SK-N-SH treated with all-trans-retinoic acid at 6 μM for 48 hours (cell line): ENCODE results near the gene NDUFV3.

Source experiments
- ATAC-seq: fragments of 200-7000 bp; cut with Tn5 transposase; 3 replicates; pipeline ENCODE4 v1.9.1; 2020; ENCODE audit warnings: mild to moderate bottlenecking, moderate library complexity
- BACH2 ChIP-seq: fragments of 250-450 bp; sonication (Bioruptor Pico); IDR thresholded peaks from 2 replicates; pipeline ENCODE4 v1.9.0; 2021; ENCODE audit warnings: mild to moderate bottlenecking, borderline replicate concordance
- CSDC2 ChIP-seq: fragments of 250-450 bp; sonication (Bioruptor Pico); IDR thresholded peaks from 2 replicates; pipeline ENCODE4 v1.5.0; 2020; ENCODE audit warnings: mild to moderate bottlenecking, moderate library complexity
- ESRRG ChIP-seq: fragments of 250-450 bp; sonication (Bioruptor Pico); IDR thresholded peaks from 2 replicates; pipeline ENCODE4 v1.6.1; 2021; ENCODE audit warnings: mild to moderate bottlenecking
- ISL1 ChIP-seq: fragments of 250-450 bp; sonication (Bioruptor Pico); IDR thresholded peaks from 2 replicates; pipeline ENCODE4 v2.1.2; 2022; ENCODE audit warnings: mild to moderate bottlenecking, moderate library complexity
- OSR1 ChIP-seq: fragments of 250-450 bp; sonication (Bioruptor Pico); IDR thresholded peaks from 2 replicates; pipeline ENCODE4 v1.8.0; 2022; ENCODE audit warnings: moderate library complexity, mild to moderate bottlenecking, inconsistent platforms
- RARB ChIP-seq: fragments of 250-450 bp; sonication (Bioruptor Pico); IDR thresholded peaks from 2 replicates; pipeline ENCODE4 v1.8.0; 2021; ENCODE audit warnings: mild to moderate bottlenecking, moderate library complexity
- SNAI2 ChIP-seq: fragments of 250-450 bp; sonication (Bioruptor Pico); IDR thresholded peaks from 2 replicates; pipeline ENCODE4 v1.5.0; 2020; ENCODE audit warnings: mild to moderate bottlenecking, moderate library complexity
- TCF4 ChIP-seq: fragments of 250-450 bp; sonication (Bioruptor Pico); IDR thresholded peaks from 2 replicates; pipeline ENCODE4 v1.8.0; 2021; ENCODE audit warnings: mild to moderate bottlenecking, moderate library complexity, borderline replicate concordance
- TOX ChIP-seq: fragments of 250-450 bp; sonication (Bioruptor Pico); IDR thresholded peaks from 2 replicates; pipeline ENCODE4 v1.8.0; 2021; ENCODE audit warnings: mild to moderate bottlenecking, moderate library complexity, borderline replicate concordance
- ZFP3 ChIP-seq: fragments of 250-450 bp; sonication (Bioruptor Pico); IDR thresholded peaks from 2 replicates; pipeline ENCODE4 v1.5.0; 2020; ENCODE audit warnings: mild to moderate bottlenecking, moderate library complexity
- ZFP30 ChIP-seq: fragments of 450-650 bp; formaldehyde crosslinking; IDR thresholded peaks from 2 replicates; pipeline ENCODE4 v1.5.0; 2022; ENCODE audit warnings: mild to moderate bottlenecking, moderate library complexity
- ZNF70 ChIP-seq: fragments of 450-650 bp; formaldehyde crosslinking; IDR thresholded peaks from 2 replicates; pipeline ENCODE4 v1.5.0; 2020; ENCODE audit warnings: mild to moderate bottlenecking, moderate library complexity
- TF ChIP-seq, protein P1 (sequence below): fragments of 250-450 bp; sonication (Bioruptor Pico); IDR thresholded peaks from 2 replicates; pipeline ENCODE4 v1.5.0; 2020; ENCODE audit warnings: mild to moderate bottlenecking, moderate library complexity
- TF ChIP-seq, protein P2 (sequence below): fragments of 250-450 bp; sonication (Bioruptor Pico); IDR thresholded peaks from 2 replicates; pipeline ENCODE4 v1.8.0; 2020; ENCODE audit warnings: mild to moderate bottlenecking, moderate library complexity, borderline replicate concordance
- TF ChIP-seq, protein P3 (sequence below): fragments of 250-450 bp; sonication (Bioruptor Pico); IDR thresholded peaks from 2 replicates; pipeline ENCODE4 v1.5.1; 2020; ENCODE audit warnings: low read depth, mild to moderate bottlenecking, moderate library complexity
- TF ChIP-seq, protein P4 (sequence below): fragments of 250-450 bp; sonication (Bioruptor Pico); IDR thresholded peaks from 2 replicates; pipeline ENCODE4 v1.5.1; 2021; ENCODE audit warnings: mild to moderate bottlenecking, moderate library complexity

The NDUFV3 gene

DNA sequence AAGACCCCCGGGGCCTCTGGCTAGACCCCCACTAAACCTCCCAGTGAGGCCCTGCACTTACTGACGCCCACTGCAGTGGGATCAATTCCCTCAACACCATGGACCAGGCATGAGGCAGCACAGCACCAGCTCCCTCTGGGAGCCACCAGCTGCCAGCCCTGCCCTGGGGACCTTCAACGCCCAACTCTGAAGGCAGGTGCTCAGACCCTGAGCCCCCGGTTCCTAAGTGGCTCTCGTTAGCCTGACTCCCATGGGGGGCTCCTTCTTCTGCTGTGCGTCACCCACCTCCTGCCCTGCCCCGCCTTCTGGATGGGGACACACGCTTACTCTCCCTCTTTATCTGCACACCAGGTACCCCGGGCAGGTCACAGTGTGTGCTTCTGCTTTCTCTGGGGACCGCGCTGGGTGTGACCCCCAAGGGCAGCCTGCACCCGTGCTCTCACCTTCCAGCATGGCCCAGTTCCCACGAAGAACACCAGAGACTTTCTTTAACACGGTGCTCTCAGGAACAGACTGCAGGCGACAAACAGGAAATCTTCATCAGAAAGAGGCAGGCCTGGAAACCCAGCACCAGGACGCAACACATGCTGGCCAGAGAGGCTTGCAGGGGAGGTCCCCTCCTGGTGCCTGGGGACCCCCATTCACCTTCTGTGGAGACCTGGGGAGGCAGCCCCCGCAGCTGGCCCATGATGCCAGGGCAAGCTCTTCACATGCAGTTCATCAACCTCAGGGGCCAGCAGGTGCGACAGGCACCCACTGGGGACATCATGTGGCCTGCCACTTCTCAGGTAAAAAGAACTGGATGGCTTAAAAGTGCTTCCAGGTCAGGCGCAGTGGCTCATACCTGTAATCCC is 41.1 kb upstream of the NDUFV3 start:
- TF ChIP-seq, protein P1, sequence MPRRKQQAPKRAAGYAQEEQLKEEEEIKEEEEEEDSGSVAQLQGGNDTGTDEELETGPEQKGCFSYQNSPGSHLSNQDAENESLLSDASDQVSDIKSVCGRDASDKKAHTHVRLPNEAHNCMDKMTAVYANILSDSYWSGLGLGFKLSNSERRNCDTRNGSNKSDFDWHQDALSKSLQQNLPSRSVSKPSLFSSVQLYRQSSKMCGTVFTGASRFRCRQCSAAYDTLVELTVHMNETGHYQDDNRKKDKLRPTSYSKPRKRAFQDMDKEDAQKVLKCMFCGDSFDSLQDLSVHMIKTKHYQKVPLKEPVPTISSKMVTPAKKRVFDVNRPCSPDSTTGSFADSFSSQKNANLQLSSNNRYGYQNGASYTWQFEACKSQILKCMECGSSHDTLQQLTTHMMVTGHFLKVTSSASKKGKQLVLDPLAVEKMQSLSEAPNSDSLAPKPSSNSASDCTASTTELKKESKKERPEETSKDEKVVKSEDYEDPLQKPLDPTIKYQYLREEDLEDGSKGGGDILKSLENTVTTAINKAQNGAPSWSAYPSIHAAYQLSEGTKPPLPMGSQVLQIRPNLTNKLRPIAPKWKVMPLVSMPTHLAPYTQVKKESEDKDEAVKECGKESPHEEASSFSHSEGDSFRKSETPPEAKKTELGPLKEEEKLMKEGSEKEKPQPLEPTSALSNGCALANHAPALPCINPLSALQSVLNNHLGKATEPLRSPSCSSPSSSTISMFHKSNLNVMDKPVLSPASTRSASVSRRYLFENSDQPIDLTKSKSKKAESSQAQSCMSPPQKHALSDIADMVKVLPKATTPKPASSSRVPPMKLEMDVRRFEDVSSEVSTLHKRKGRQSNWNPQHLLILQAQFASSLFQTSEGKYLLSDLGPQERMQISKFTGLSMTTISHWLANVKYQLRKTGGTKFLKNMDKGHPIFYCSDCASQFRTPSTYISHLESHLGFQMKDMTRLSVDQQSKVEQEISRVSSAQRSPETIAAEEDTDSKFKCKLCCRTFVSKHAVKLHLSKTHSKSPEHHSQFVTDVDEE = no peak
- no peak for TF ChIP-seq ZNF70 (CRISPR knock-in tag)
- no peak for TF ChIP-seq OSR1 (CRISPR knock-in tag)
- TF ChIP-seq ZFP3 (CRISPR knock-in tag) = no peak
- TF ChIP-seq, protein P2, sequence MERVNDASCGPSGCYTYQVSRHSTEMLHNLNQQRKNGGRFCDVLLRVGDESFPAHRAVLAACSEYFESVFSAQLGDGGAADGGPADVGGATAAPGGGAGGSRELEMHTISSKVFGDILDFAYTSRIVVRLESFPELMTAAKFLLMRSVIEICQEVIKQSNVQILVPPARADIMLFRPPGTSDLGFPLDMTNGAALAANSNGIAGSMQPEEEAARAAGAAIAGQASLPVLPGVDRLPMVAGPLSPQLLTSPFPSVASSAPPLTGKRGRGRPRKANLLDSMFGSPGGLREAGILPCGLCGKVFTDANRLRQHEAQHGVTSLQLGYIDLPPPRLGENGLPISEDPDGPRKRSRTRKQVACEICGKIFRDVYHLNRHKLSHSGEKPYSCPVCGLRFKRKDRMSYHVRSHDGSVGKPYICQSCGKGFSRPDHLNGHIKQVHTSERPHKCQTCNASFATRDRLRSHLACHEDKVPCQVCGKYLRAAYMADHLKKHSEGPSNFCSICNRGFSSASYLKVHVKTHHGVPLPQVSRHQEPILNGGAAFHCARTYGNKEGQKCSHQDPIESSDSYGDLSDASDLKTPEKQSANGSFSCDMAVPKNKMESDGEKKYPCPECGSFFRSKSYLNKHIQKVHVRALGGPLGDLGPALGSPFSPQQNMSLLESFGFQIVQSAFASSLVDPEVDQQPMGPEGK (CRISPR knock-in tag) = no peak
- no peak for TF ChIP-seq ISL1 (CRISPR knock-in tag)
- TF ChIP-seq CSDC2 (CRISPR knock-in tag) = no peak
- TF ChIP-seq, all 23 proteins: peak for 0
- ATAC-seq = no peak

DNA sequence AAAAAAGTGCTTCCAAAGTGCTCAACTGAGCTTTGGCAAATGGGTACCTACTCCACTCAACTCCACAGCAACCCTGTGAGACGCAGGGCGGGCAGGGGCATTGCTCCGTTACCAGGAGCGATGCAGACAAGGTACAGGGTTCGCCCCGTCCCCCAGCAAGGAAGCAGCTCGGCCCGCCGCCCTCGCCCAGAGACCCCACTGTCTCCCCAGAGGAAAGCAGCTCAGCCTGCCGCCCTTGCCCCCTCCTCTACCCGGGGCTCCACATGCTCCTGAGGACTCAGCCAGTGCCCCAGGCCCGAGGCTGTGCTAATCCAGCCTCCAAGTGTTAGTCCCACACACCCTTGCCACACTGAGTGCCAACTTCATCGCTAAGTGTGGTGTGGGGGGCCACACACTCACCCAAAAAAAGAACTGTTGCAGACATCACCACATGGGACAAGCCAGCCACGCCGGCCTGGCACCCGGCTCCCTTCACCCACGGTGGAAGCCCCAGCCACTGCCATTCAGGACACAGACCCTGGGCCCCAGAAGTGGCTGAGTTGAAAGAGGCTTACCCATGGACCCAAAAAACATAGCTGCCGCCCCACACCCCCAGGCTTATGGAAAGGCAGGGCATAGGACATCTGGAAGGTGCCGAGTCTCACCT is 40.1 kb upstream of the NDUFV3 start:
- TF ChIP-seq, protein P3, sequence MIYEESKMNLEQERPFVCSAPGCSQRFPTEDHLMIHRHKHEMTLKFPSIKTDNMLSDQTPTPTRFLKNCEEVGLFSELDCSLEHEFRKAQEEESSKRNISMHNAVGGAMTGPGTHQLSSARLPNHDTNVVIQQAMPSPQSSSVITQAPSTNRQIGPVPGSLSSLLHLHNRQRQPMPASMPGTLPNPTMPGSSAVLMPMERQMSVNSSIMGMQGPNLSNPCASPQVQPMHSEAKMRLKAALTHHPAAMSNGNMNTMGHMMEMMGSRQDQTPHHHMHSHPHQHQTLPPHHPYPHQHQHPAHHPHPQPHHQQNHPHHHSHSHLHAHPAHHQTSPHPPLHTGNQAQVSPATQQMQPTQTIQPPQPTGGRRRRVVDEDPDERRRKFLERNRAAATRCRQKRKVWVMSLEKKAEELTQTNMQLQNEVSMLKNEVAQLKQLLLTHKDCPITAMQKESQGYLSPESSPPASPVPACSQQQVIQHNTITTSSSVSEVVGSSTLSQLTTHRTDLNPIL (CRISPR knock-in tag) = no peak
- TF ChIP-seq, protein P1 = no peak
- TF ChIP-seq, protein P4, sequence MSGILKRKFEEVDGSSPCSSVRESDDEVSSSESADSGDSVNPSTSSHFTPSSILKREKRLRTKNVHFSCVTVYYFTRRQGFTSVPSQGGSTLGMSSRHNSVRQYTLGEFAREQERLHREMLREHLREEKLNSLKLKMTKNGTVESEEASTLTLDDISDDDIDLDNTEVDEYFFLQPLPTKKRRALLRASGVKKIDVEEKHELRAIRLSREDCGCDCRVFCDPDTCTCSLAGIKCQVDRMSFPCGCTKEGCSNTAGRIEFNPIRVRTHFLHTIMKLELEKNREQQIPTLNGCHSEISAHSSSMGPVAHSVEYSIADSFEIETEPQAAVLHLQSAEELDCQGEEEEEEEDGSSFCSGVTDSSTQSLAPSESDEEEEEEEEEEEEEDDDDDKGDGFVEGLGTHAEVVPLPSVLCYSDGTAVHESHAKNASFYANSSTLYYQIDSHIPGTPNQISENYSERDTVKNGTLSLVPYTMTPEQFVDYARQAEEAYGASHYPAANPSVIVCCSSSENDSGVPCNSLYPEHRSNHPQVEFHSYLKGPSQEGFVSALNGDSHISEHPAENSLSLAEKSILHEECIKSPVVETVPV (CRISPR knock-in tag) = no peak
- TF ChIP-seq RARB (CRISPR knock-in tag) (no peak), ZFP30 (CRISPR knock-in tag) (no peak), ESRRG (no peak), CSDC2 (CRISPR knock-in tag) (no peak), BACH2 (no peak), SNAI2 (CRISPR knock-in tag) (no peak), TCF4 (CRISPR knock-in tag) (no peak), OSR1 (CRISPR knock-in tag) (no peak), TOX (CRISPR knock-in tag) (no peak)
- TF ChIP-seq, protein P2 (CRISPR knock-in tag) = no peak
- ATAC-seq = no peak
